A549 (cell line): Measurements from ENCODE around the gene NAA20. TPM values are rescaled to one million over a fixed set of nuclear protein-coding genes. Genes with fewer than 3 reads are reported as not detected.

Experiments
- ATAC-seq, 2 experiments: fragments of 200-7000 bp in 1 of 2; fragments of >200 bp in 1 of 2; cut with Nextera tagmentation in 1 of 2; cut with Tn5 transposase in 1 of 2; 3 replicates each; pipeline versions ENCODE4 v1.8.0 to v1.9.1; 2018 to 2020; ENCODE audit warnings: mild to moderate bottlenecking in 1 of 2, moderate library complexity in 1 of 2
- CTCF ChIA-PET: fragments of 300-600 bp; sonication (Branson Sonifier 250); formaldehyde crosslinking; extraction: SDS; loops from one replicate; lab custom pipeline; 2021; ENCODE audit warnings: antibody characterized with exemption, inconsistent platforms; lab: Yijun Ruan, JAX
- POLR2A ChIA-PET: fragments of 350-600 bp; formaldehyde crosslinking; extraction: SDS; loops from one replicate; lab custom pipeline; 2021; ENCODE audit warnings: antibody characterized with exemption, inconsistent platforms; lab: Yijun Ruan, JAX
- DNase-seq, 2 experiments: peaks; one replicate each; pipeline versions ENCODE4 v3.0.0 to v3.0.0-alpha.2; 2011 to 2016; ENCODE audit warnings: low read depth in 1 of 2, low spot score in 1 of 2
- FAIRE-seq: peaks from 2 replicates; lab custom pipeline; 2011; peaks lifted over from hg19 to GRCh38; lab: Jason Lieb, UNC
- H3K27ac ChIP-seq, 2 experiments: fragments of >200 bp; sonication (Bioruptor Twin); formaldehyde crosslinking; 3 replicates each; pipeline ENCODE4 v1.5.1; 2016 to 2017
- H3K4me1 ChIP-seq: fragments of >200 bp; sonication (Bioruptor Twin); formaldehyde crosslinking; 3 replicates; pipeline ENCODE4 v1.6.1; 2016
- H3K4me2 ChIP-seq: fragments of >200 bp; sonication (Bioruptor Twin); formaldehyde crosslinking; 3 replicates; pipeline ENCODE4 v1.6.1; 2016
- H3K4me3 ChIP-seq: fragments of >200 bp; sonication (Bioruptor Twin); formaldehyde crosslinking; 3 replicates; pipeline ENCODE4 v1.5.1; 2016
- H3K9me3 ChIP-seq: fragments of >200 bp; sonication (Bioruptor Twin); formaldehyde crosslinking; 3 replicates; pipeline ENCODE4 v1.6.1; 2016
- ATOH8 ChIP-seq: fragments of 250-450 bp; sonication (Bioruptor Pico); IDR thresholded peaks from 2 replicates; pipeline ENCODE4 v1.5.0; 2020; ENCODE audit warnings: low read depth, mild to moderate bottlenecking, moderate library complexity
- BHLHE40 ChIP-seq: IDR thresholded peaks from 2 replicates; pipeline ENCODE4 v1.6.1; 2012; ENCODE audit warnings: low read depth, low read length, inconsistent platforms
- CBX2 ChIP-seq: fragments of 200-600 bp; sonication (generic); IDR thresholded peaks from 2 replicates; pipeline ENCODE4 v1.6.1; 2016; ENCODE audit warnings: low read depth, mild to moderate bottlenecking, borderline replicate concordance
- CBX8 ChIP-seq: fragments of 200-600 bp; sonication (generic); IDR thresholded peaks from 2 replicates; pipeline ENCODE4 v1.6.1; 2016
- EHMT2 ChIP-seq: fragments of 200-600 bp; sonication (generic); IDR thresholded peaks from 2 replicates; pipeline ENCODE4 v1.6.1; 2016; ENCODE audit warnings: antibody characterized with exemption, low read depth, mild to moderate bottlenecking, moderate library complexity
- FOSB ChIP-seq: fragments of 250-450 bp; sonication (Bioruptor Pico); IDR thresholded peaks from 2 replicates; pipeline ENCODE4 v1.5.0; 2020; ENCODE audit warnings: mild to moderate bottlenecking, moderate library complexity
- GATA3 ChIP-seq: IDR thresholded peaks from 2 replicates; pipeline ENCODE4 v1.6.1; 2012; ENCODE audit warnings: borderline replicate concordance
- HDAC2 ChIP-seq: fragments of 200-600 bp; sonication (generic); IDR thresholded peaks from 2 replicates; pipeline ENCODE4 v1.6.1; 2016
- HES2 ChIP-seq: fragments of >200 bp; sonication (Bioruptor Twin); formaldehyde crosslinking; IDR thresholded peaks from 2 replicates; pipeline ENCODE4 v1.6.1; 2016
- HOXA7 ChIP-seq: fragments of 250-450 bp; sonication (Bioruptor Pico); IDR thresholded peaks from 2 replicates; pipeline ENCODE4 v1.5.0; 2020; ENCODE audit warnings: mild to moderate bottlenecking, moderate library complexity
- JUN ChIP-seq, 2 experiments: fragments of >200 bp; sonication (Bioruptor Twin); formaldehyde crosslinking; IDR thresholded peaks; 2 replicates in 1 of 2; 3 replicates in 1 of 2; pipeline ENCODE4 v1.6.1; 2016 to 2017
- KDM1A ChIP-seq: fragments of 200-600 bp; sonication (generic); IDR thresholded peaks from 2 replicates; pipeline ENCODE4 v1.6.1; 2016; ENCODE audit warnings: low read depth, mild to moderate bottlenecking
- MAFK ChIP-seq: fragments of 450-650 bp; IDR thresholded peaks from 2 replicates; pipeline ENCODE4 v1.6.1; 2014; ENCODE audit not compliant: partially characterized antibody
- MAX ChIP-seq: IDR thresholded peaks from 2 replicates; pipeline ENCODE4 v1.6.1; 2012
- MAZ ChIP-seq: fragments of 150-350 bp; IDR thresholded peaks from 2 replicates; pipeline ENCODE4 v1.6.1; 2014; ENCODE audit warnings: antibody characterized with exemption, low read depth, low read length, borderline replicate concordance
- MYC ChIP-seq: IDR thresholded peaks from 2 replicates; pipeline ENCODE4 v1.6.1; 2012; ENCODE audit warnings: mild to moderate bottlenecking, inconsistent platforms, low read length, improper control_type of control experiment, borderline replicate concordance
- NFE2L2 ChIP-seq: fragments of 150-350 bp; conservative IDR thresholded peaks from 2 replicates; pipeline ENCODE4 v1.6.1; 2014; ENCODE audit warnings: low read length
- PHF8 ChIP-seq: fragments of 200-600 bp; sonication (generic); IDR thresholded peaks from 2 replicates; pipeline ENCODE4 v1.6.1; 2016; ENCODE audit warnings: low read depth, mild to moderate bottlenecking, antibody characterized with exemption, moderate library complexity, borderline replicate concordance
- POLR2AphosphoS2 ChIP-seq: conservative IDR thresholded peaks from 2 replicates; pipeline ENCODE4 v1.6.1; 2012; ENCODE audit warnings: low read length, improper control_type of control experiment, inconsistent platforms
- RAD21 ChIP-seq, 2 experiments: fragments of >200 bp in 1 of 2; sonication (Bioruptor Twin) in 1 of 2; formaldehyde crosslinking in 1 of 2; IDR thresholded peaks in 1 of 2; conservative IDR thresholded peaks in 1 of 2; 2 replicates in 1 of 2; 3 replicates in 1 of 2; pipeline ENCODE4 v1.6.1; 2012 to 2018; ENCODE audit warnings: inconsistent platforms in 1 of 2
- REST ChIP-seq: fragments of 200-600 bp; sonication (generic); IDR thresholded peaks from 2 replicates; pipeline ENCODE4 v1.6.1; 2016; ENCODE audit warnings: antibody characterized with exemption, mild to moderate bottlenecking, moderate library complexity
- RNF2 ChIP-seq: fragments of 200-600 bp; sonication (generic); IDR thresholded peaks from 2 replicates; pipeline ENCODE4 v1.6.1; 2016; ENCODE audit warnings: low read depth, mild to moderate bottlenecking, antibody characterized with exemption, moderate library complexity, borderline replicate concordance
- SMC3 ChIP-seq: fragments of >200 bp; sonication (Bioruptor Twin); formaldehyde crosslinking; IDR thresholded peaks from 3 replicates; pipeline ENCODE4 v1.6.1; 2018; ENCODE audit warnings: inconsistent platforms
- SREBF2 ChIP-seq: fragments of 450-650 bp; IDR thresholded peaks from 2 replicates; pipeline ENCODE4 v1.6.1; 2014; ENCODE audit warnings: mild to moderate bottlenecking, moderate library complexity
- TP53 ChIP-seq: fragments of 250-450 bp; sonication (Bioruptor Pico); IDR thresholded peaks from 2 replicates; pipeline ENCODE4 v1.5.0; 2021; ENCODE audit warnings: mild to moderate bottlenecking, moderate library complexity
- ZFP36 ChIP-seq: fragments of 450-650 bp; IDR thresholded peaks from 2 replicates; pipeline ENCODE4 v1.6.1; 2014; ENCODE audit warnings: borderline replicate concordance; ENCODE audit not compliant: partially characterized antibody
- ZNF302 ChIP-seq: fragments of 250-450 bp; sonication (Bioruptor Pico); IDR thresholded peaks from 2 replicates; pipeline ENCODE4 v1.9.0; 2021; ENCODE audit warnings: inconsistent platforms, mild to moderate bottlenecking, moderate library complexity
- WGBS: methylation state at CpG from one replicate; pipeline ENCODE4 v1.1.6; 2017; ENCODE audit errors: missing lambda C conversion rate; 5-methylcytosine and 5-hydroxymethylcytosine counted together
- polyA plus RNA-seq, 4 experiments: library from polyadenylated mRNA; depleted of rRNA in 3 of 4; stranded (reverse); fragments of >200 nt; fragmentation: RNase III in 1 of 4; extraction: RNeasy Plus Mini Kit Qiagen cat#74134 plus additional on column Dnase treatment in 1 of 4; gene quantifications; 2 replicates in 3 of 4; 3 replicates in 1 of 4; pipeline ENCODE4 v1.2.3, GENCODE V29; 2011 to 2017

NAA20 gene
- polyA plus RNA-seq, 2 of the 4 experiments (the other 2 are of a cell fraction): 175 to 219 TPM

- Histone ChIP-seq H3K4me2 (peak overlapping the region; percentile 88), H3K9me3 (no peaks in the 10 kb centered on the region), H3K4me1 (peaks cover 62% of the 10 kb centered on the region), H3K4me3 (no peak overlapping the region), H3K27ac (peak overlapping the region; percentile 81 to 93)
- no peak for DNase-seq
- FAIRE-seq: peak; percentile 23
- CTCF ChIA-PET: interaction anchor here (1.8 to 6.5 kb wide), 5 partner anchors 16 to 207 kb away, joined by 3 to 79 read pairs (median 32); partner anchors contain the start of gene NAA20
- TF ChIP-seq POLR2AphosphoS2 (no peak), RAD21 (conservative IDR thresholded peaks at IDR 0.05 in 1 of 2, IDR thresholded peaks at IDR 0.05 in 1 of 2) (no peak), PHF8 (no peak), EHMT2 (no peak), KDM1A (no peak), REST (no peak), ZNF302 (no peak)
- 44% methylated on average over 2 of the region's 2 CpGs for WGBS
- ATAC-seq: no peak
- POLR2A ChIA-PET: interaction anchor here (1.6 to 1.8 kb wide), 2 partner anchors 15 to 17 kb away, joined by 6 to 9 read pairs; no protein-coding TSS in a partner anchor
These were observed 25.3 kb upstream of the NAA20 start for GRCh38 chr20:19991854-19992253.

GRCh38 chr20:19992996-19993908, 23.9 kb upstream of the NAA20 start:
- peak; percentile 85 to 90 for ATAC-seq
- WGBS: 6% methylated on average over 14 of the region's 14 CpGs
- peak; percentile 76 to 89 for DNase-seq
- peak overlapping the region; percentile 88 for H3K4me2 ChIP-seq
- H3K27ac ChIP-seq: peak overlapping the region; percentile 90 to 93
- CTCF ChIA-PET: interaction anchor here (0.6 to 8.1 kb wide), 25 partner anchors 7 to 305 kb away, joined by 3 to 80 read pairs (median 7); partner anchors contain the start of gene NAA20
- H3K4me1 ChIP-seq: peaks cover 52% of the 10 kb centered on the region
- H3K9me3 ChIP-seq: no peaks in the 10 kb centered on the region
- peak; percentile 99 for FAIRE-seq
- H3K4me3 ChIP-seq: peak overlapping the region; percentile 24
- POLR2A ChIA-PET: interaction anchor here (0.7 to 3.3 kb wide), 9 partner anchors 10 to 210 kb away, joined by 3 to 60 read pairs (median 4); partner anchors contain the start of gene NAA20
- 0 out of 2 replicates have a peak, but pooled peaks have one; percentile 26 for TF ChIP-seq TP53
- peak; percentile 98 for TF ChIP-seq MAFK
- TF ChIP-seq HES2: no peak
- no peak for TF ChIP-seq FOSB (CRISPR knock-in tag)
- peak; percentile 82 for TF ChIP-seq MAX
- no peak for TF ChIP-seq ATOH8 (CRISPR knock-in tag)
- TF ChIP-seq NFE2L2: no peak
- no peak for TF ChIP-seq KDM1A
- peak; percentile 71; the same call in 1 of the 2 replicates for TF ChIP-seq GATA3
- no peak for TF ChIP-seq BHLHE40
- no peak for TF ChIP-seq CBX2
- no peak for TF ChIP-seq ZFP36
- peak; percentile 30; the same call in 2 of the 3 replicates for TF ChIP-seq SMC3
- TF ChIP-seq SREBF2: no peak
- peak; percentile 78 to 80; a peak in 3 of 5 replicates for TF ChIP-seq JUN (IDR thresholded peaks at IDR 0.05)
- no peak for TF ChIP-seq MYC
- TF ChIP-seq RNF2: no peak
- no peak for TF ChIP-seq HDAC2
- TF ChIP-seq REST: no peak
- TF ChIP-seq CBX8: no peak
- TF ChIP-seq MAZ: no peak
- TF ChIP-seq HOXA7 (CRISPR knock-in tag): no peak
